NK-92 treated with Interleukin-12 subunit alpha and Interleukin-12 subunit beta, amount 100 ng/mL, for 24 hours (cell line): ENCODE data around the gene SCYL3.
"Not testable (repeated sequence)": the region's sequence is repeated elsewhere in the genome, so short reads cannot be mapped to it uniquely, and the experiment has no call there.

Source experiments
- DNase-seq: peaks from one replicate; lab custom pipeline; 2025; lab: John Stamatoyannopoulos, UW

The SCYL3 gene

DNA sequence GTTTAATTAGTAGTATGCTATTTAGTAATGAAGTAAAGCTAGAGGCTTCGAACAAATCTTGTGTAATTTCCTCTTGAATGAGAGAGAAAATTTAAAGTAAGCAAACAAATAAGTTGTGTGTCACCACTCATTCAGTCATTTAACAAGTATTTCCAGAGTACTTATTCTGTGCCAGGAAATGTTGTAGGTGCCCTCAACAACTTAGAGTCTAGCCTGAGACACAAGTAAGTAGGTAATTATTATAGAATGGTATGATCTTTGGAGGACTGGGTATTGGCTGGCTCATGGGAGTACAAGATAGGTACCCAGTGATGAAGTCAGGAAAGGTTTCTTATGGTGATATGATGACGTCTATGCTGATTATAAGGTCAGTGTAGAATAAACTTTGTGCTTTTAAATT is 81.6 kb downstream of the SCYL3 start:
- no peak for DNase-seq

DNA sequence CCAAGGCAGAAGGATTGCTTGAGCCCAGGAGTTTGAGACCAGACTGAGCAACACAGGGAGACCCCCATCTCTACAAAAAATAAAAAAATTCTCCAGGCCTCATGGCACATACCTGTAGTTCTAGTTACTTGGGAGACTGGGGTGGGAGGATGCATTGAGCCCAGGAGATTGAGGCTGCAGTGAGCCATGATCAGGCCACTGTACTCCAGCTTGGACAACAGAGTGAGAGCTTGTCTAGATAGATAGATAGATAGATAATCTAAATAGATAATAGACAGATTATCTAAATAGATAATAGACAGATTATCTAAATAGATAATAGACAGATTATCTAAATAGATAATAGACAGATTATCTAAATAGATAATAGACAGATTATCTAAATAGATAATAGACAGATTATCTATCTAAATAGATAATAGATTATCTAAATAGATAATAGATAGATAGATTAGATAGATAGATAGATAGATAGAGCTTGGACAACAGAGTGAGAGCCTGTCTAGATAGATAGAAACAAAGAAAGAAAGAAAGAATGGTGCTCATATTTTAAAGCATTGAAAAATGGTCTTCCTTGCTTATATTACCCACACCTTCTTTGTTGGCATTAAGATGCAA is 82.2 kb downstream of the SCYL3 start:
- DNase-seq, result not testable (repeated sequence)

DNA sequence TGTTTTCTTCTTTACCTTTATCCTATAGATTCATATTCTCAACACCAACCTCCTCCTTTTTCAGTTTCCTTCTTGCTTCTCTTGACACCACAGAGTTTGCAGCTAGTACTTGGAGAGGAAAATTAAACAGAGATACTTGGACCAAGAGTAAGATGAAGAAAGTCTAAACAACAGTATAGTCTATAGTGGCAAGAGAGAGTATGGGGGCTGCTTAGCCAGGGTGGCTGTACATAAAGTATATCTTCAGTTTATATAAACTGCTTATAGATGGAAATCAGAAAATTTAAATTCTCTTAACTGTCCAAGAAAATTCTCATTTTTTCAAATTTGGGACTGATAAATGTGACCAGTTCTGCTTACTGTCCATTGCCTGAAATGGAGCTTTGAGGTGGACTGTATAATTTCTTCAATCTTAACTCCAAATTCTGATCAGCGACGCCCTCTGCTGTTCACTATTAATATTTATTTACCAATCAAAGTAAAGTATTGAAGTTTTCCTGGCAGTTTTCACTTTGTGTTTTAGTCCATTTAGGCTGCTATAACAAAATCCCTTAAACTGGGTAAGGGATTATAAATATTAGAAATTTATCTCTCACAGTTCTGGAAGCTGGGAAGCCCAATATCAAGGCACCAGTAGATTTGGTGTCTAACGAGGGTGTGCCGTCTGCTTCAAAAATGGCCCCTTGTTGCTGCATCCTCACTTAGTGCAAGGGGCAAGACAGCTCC is 84.2 kb downstream of the SCYL3 start:
- DNase-seq, result no peak

DNA sequence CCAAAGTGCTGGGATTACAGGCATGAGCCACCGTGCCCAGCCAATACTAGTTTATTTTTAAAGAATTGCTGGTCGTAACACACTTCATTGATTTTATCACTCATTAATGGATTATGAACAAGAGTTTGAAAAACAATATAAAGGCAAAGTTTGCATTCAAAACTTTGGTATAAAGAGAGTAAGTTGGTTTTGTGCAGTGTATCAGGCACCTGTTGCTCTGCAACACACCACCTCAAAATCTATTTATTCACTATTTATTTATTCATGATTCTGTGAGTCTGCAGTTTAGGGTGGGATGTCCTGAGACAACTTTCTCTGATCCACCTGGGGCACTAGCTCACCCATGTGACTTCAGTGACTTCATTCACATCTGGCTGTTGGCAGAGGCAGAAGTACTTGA is 88.8 kb downstream of the SCYL3 start:
- DNase-seq, result no peak

DNA sequence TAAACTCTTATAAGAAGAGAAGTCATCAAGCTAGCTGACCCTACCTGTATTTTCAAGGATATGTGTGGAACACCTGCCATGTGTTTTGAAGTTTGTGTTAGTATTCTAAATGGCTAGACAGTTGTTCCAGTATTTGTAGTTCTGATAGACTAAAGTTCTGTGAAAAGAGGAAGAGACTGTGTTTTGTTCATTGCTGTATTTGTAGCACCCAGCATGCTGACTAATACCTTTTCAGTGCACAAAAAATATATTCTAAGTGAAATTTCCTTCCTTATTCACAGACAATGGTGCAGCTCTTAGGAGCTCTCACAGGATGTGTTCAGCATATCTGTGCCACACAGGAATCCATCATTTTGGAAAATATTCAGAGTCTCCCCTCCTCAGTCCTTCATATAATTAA is 90.8 kb downstream of the SCYL3 start:
- DNase-seq, result no peak
